ENCODE measurements around the gene SLC12A4. TPM values are rescaled to one million over a fixed set of nuclear protein-coding genes. Genes with fewer than 3 reads are reported as not detected.

SLC12A4 gene
- total RNA-seq, 1 experiment from 2014 or later = 41.9 TPM

DNA sequence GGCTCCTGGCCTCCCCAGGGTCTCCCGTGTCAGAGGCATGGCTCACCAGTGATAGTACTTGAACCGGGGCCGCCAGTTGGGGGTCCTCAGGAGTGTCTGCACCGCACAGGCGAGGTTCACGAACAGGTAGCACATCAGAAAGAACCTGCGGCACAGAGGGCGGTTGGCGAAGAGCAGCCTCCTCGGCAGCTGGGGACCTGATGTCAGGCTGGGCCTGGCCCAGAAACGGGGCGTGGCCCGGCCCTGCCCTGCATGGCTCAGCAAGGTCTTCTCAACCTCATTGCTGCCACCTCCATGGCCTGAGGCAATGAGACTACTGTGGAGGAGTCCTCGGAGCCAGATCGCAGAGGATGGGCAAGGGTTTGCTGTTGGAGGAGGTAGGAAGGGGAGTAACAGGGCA is 20.4 kb downstream of the SLC12A4 start:
- Histone ChIP-seq H3K36me3 (ENCODE audit: insufficient read depth, low read length, poor library complexity, severe bottlenecking) (peaks cover 43% of the 10 kb centered on the region), H3K9me3 (ENCODE audit: low read depth, low read length, poor library complexity, severe bottlenecking) (no peaks in the 10 kb centered on the region), H3K27me3 (replicated peaks; ENCODE audit: insufficient read depth, low read depth, low read length, poor library complexity) (no peaks in the 10 kb centered on the region), H3K4me1 (ENCODE audit: insufficient read depth, low read length, poor library complexity, severe bottlenecking) (no peaks in the 10 kb centered on the region), H3K4me3 (ENCODE audit: low read depth, low read length, poor library complexity, severe bottlenecking) (no peak overlapping the region), H3K27ac (ENCODE audit: low read depth, low read length, poor library complexity, severe bottlenecking) (no peak overlapping the region)
- no TSS peak for BruUV-seq (replicated peaks)
- no peak for DNase-seq (ENCODE audit: low spot score)
- no peak for TF ChIP-seq EZH2 (IDR thresholded peaks at IDR 0.05; ENCODE audit: borderline replicate concordance, low read depth, low read length, poor library complexity, severe bottlenecking)
- TF ChIP-seq, protein P1, sequence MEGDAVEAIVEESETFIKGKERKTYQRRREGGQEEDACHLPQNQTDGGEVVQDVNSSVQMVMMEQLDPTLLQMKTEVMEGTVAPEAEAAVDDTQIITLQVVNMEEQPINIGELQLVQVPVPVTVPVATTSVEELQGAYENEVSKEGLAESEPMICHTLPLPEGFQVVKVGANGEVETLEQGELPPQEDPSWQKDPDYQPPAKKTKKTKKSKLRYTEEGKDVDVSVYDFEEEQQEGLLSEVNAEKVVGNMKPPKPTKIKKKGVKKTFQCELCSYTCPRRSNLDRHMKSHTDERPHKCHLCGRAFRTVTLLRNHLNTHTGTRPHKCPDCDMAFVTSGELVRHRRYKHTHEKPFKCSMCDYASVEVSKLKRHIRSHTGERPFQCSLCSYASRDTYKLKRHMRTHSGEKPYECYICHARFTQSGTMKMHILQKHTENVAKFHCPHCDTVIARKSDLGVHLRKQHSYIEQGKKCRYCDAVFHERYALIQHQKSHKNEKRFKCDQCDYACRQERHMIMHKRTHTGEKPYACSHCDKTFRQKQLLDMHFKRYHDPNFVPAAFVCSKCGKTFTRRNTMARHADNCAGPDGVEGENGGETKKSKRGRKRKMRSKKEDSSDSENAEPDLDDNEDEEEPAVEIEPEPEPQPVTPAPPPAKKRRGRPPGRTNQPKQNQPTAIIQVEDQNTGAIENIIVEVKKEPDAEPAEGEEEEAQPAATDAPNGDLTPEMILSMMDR (conservative IDR thresholded peaks at IDR 0.05; ENCODE audit: low read depth, low read length) = no peak
- ChIA-PET POLR2A (ENCODE audit: low non-redundant PET) (no interaction called here), CTCF (no interaction called here)
- intact Hi-C loops (cut with micrococcal nuclease; ENCODE audit: unreplicated experiment) = no loop called here

DNA sequence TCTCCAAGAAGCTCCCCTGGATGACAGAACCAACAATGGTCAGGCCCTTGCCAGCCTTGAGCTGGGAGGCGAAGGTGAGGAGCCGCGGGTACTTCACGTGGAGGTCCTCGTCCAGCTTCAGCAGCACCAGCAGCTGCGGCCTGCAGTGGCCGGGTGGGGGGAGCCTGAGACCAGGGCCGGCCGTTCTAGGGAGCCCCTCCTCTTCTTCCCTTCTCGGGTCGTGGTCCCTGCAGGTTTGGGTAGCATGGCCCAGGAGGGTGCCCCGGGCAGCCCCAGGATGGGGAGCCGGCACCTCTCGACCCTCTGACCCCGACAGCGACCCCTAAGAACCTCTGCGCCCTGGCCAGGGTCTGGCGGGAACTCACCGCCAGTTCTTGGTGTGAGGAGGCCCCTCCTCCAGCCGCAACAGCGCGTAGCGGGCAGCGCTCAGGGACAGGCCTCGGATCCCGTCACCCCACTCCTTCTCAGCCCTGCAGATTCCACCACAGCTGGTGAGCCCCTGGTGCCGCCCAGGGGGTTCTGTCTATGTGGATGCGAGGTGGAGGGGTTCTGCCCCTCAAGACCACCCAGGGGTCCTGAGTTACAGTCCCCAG is 21.4 kb downstream of the SLC12A4 start:
- BruUV-seq (replicated peaks) = no TSS peak
- Histone ChIP-seq H3K4me3 (ENCODE audit: low read depth, low read length, poor library complexity, severe bottlenecking) (no peak overlapping the region), H3K27ac (ENCODE audit: low read depth, low read length, poor library complexity, severe bottlenecking) (no peak overlapping the region), H3K4me1 (ENCODE audit: insufficient read depth, low read length, poor library complexity, severe bottlenecking) (no peaks in the 10 kb centered on the region), H3K36me3 (ENCODE audit: insufficient read depth, low read length, poor library complexity, severe bottlenecking) (peaks cover 47% of the 10 kb centered on the region), H3K9me3 (ENCODE audit: low read depth, low read length, poor library complexity, severe bottlenecking) (no peaks in the 10 kb centered on the region), H3K27me3 (replicated peaks; ENCODE audit: insufficient read depth, low read depth, low read length, poor library complexity) (no peaks in the 10 kb centered on the region)
- TF ChIP-seq EZH2 (IDR thresholded peaks at IDR 0.05; ENCODE audit: borderline replicate concordance, low read depth, low read length, poor library complexity, severe bottlenecking) = no peak
- ChIA-PET CTCF (no interaction called here), POLR2A (ENCODE audit: low non-redundant PET) (interaction anchor here (0.7 kb wide), 2 partner anchors 8 to 12 kb away, joined by 3 to 5 read pairs; no protein-coding TSS in a partner anchor)
- DNase-seq (ENCODE audit: low spot score) = no peak
- intact Hi-C loops (cut with micrococcal nuclease; ENCODE audit: unreplicated experiment) = no loop called here

DNA sequence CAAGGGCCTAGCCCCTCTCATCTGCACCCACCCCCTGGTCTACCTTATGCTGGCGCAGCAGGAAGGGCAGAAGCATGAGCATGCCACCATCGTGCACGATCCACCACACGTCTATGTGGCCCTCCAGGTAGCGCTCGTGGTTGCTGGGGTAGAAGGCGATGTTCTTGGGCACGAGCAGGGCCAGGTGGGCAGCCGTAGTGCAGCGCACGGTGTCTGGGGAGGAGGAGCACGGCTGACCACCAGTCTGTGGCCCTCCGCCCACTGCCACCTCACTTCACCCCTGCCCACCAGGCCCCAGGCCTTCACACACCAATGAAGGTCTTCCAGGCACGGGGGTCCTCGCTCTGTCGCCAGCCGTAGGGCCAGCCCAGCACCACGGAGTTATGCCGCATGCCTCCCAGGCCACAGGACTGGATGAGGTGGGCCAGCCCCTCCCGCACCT is 22.3 kb downstream of the SLC12A4 start:
- intact Hi-C loops (cut with micrococcal nuclease; ENCODE audit: unreplicated experiment) = no loop called here
- no peaks in the 10 kb centered on the region for H3K27me3 ChIP-seq (replicated peaks; ENCODE audit: insufficient read depth, low read depth, low read length, poor library complexity)
- no peak for DNase-seq (ENCODE audit: low spot score)
- peaks cover 42% of the 10 kb centered on the region for H3K36me3 ChIP-seq (ENCODE audit: insufficient read depth, low read length, poor library complexity, severe bottlenecking)
- no peak overlapping the region for H3K4me3 ChIP-seq (ENCODE audit: low read depth, low read length, poor library complexity, severe bottlenecking)
- BruUV-seq (replicated peaks) = no TSS peak
- no peaks in the 10 kb centered on the region for H3K9me3 ChIP-seq (ENCODE audit: low read depth, low read length, poor library complexity, severe bottlenecking)
- ChIA-PET CTCF (no interaction called here), POLR2A (ENCODE audit: low non-redundant PET) (interaction anchor here (0.7 kb wide), 2 partner anchors 9 to 13 kb away, joined by 3 to 5 read pairs; no protein-coding TSS in a partner anchor)
- TF ChIP-seq, protein P1 (conservative IDR thresholded peaks at IDR 0.05; ENCODE audit: low read depth, low read length) = no peak
- no peak for TF ChIP-seq EZH2 (IDR thresholded peaks at IDR 0.05; ENCODE audit: borderline replicate concordance, low read depth, low read length, poor library complexity, severe bottlenecking)
- H3K4me1 ChIP-seq (ENCODE audit: insufficient read depth, low read length, poor library complexity, severe bottlenecking) = no peaks in the 10 kb centered on the region
- H3K27ac ChIP-seq (ENCODE audit: low read depth, low read length, poor library complexity, severe bottlenecking) = no peak overlapping the region
